ENCODE measurements around the gene ZBTB6.

ZBTB6 gene

DNA sequence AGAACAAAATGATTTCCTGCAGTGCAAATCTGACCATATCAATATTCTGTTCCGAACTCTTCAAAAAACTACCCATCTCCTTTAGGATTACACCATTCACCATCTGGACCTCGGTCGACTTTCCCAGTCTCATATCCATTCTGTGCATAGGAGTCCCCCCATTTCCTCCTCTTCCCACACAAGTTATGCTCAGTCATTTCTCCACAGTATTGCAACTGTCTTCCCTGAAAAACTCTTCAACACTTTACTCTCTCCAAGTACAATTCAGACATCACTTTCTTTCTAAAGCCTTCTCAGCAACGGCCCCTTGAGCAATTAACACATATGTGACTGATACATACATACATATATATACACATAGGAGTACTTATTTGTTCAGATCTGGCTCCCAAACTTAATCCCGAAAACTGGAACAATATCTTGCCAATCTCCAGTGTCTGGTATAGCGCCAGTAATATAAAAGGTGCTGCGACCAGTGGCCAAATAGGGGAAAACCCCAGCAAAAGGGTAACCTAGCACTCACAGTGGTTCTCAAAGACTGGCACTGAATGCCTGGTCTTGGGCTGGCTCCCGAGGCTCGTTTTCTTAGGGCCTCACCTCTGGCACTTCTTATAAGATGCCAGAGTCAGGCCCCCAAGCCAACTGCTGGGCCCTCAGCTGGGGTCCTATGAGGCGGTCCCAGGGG lies 17.6 kb upstream of the ZBTB6 start:
- TF ChIP-seq, protein P1, sequence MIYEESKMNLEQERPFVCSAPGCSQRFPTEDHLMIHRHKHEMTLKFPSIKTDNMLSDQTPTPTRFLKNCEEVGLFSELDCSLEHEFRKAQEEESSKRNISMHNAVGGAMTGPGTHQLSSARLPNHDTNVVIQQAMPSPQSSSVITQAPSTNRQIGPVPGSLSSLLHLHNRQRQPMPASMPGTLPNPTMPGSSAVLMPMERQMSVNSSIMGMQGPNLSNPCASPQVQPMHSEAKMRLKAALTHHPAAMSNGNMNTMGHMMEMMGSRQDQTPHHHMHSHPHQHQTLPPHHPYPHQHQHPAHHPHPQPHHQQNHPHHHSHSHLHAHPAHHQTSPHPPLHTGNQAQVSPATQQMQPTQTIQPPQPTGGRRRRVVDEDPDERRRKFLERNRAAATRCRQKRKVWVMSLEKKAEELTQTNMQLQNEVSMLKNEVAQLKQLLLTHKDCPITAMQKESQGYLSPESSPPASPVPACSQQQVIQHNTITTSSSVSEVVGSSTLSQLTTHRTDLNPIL (CRISPR knock-in tag; IDR thresholded peaks at IDR 0.05; ENCODE audit: low read depth), result no peak
- no peak for TF ChIP-seq ZNF8 (CRISPR knock-in tag; IDR thresholded peaks at IDR 0.05)
- TF ChIP-seq, protein P2, sequence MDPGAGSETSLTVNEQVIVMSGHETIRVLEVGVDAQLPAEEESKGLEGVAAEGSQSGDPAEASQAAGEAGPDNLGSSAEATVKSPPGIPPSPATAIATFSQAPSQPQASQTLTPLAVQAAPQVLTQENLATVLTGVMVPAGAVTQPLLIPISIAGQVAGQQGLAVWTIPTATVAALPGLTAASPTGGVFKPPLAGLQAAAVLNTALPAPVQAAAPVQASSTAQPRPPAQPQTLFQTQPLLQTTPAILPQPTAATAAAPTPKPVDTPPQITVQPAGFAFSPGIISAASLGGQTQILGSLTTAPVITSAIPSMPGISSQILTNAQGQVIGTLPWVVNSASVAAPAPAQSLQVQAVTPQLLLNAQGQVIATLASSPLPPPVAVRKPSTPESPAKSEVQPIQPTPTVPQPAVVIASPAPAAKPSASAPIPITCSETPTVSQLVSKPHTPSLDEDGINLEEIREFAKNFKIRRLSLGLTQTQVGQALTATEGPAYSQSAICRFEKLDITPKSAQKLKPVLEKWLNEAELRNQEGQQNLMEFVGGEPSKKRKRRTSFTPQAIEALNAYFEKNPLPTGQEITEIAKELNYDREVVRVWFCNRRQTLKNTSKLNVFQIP (CRISPR knock-in tag; IDR thresholded peaks at IDR 0.05; ENCODE audit: borderline replicate concordance, low read depth), result no peak
- no peak for TF ChIP-seq ZC3H10 (CRISPR knock-in tag; IDR thresholded peaks at IDR 0.05)
- no peak for TF ChIP-seq ISL1 (CRISPR knock-in tag; IDR thresholded peaks at IDR 0.05)
- TF ChIP-seq, protein P3, sequence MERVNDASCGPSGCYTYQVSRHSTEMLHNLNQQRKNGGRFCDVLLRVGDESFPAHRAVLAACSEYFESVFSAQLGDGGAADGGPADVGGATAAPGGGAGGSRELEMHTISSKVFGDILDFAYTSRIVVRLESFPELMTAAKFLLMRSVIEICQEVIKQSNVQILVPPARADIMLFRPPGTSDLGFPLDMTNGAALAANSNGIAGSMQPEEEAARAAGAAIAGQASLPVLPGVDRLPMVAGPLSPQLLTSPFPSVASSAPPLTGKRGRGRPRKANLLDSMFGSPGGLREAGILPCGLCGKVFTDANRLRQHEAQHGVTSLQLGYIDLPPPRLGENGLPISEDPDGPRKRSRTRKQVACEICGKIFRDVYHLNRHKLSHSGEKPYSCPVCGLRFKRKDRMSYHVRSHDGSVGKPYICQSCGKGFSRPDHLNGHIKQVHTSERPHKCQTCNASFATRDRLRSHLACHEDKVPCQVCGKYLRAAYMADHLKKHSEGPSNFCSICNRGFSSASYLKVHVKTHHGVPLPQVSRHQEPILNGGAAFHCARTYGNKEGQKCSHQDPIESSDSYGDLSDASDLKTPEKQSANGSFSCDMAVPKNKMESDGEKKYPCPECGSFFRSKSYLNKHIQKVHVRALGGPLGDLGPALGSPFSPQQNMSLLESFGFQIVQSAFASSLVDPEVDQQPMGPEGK (CRISPR knock-in tag; IDR thresholded peaks at IDR 0.05; ENCODE audit: borderline replicate concordance), result no peak
- no peak for TF ChIP-seq ZNF565 (CRISPR knock-in tag; conservative IDR thresholded peaks at IDR 0.05; ENCODE audit: low read depth)
- no peak for TF ChIP-seq GLIS3 (CRISPR knock-in tag; IDR thresholded peaks at IDR 0.05)
- no peak for TF ChIP-seq ARNTL (CRISPR knock-in tag; IDR thresholded peaks at IDR 0.05; ENCODE audit: borderline replicate concordance, low read depth)
- no peak for ATAC-seq

DNA sequence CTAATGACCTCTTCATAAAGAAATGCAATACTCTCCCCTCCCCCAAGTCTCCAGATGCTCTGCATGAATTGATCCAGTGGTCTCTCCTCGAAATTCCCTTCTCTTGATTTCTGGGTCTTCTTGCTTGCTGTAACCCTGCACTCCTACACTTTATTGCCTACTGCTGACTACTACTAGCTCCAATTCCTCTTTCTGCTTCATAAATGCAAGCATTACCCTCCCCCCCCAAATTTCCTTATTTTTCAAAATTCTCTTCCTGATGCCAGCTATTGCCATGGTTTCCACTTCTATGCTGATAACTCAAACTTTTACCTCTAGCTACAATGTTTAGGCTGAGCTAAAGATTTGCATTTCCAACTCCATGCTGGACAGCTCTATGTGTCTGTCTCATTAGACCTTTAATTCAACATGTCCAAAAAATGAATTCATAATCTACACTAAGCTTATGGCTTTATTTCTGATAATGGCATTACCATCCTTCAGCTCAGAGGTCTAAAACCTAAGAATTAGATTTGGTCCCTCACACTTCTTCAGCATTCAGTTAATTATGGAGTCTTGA lies 16.8 kb upstream of the ZBTB6 start:
- no peak for ATAC-seq
- TF ChIP-seq ZFP30 (CRISPR knock-in tag; IDR thresholded peaks at IDR 0.05), result no peak
- TF ChIP-seq, protein P2 (CRISPR knock-in tag; IDR thresholded peaks at IDR 0.05; ENCODE audit: borderline replicate concordance, low read depth), result no peak
- TF ChIP-seq ZNF70 (CRISPR knock-in tag; IDR thresholded peaks at IDR 0.05), result no peak
- no peak for TF ChIP-seq SNAI2 (CRISPR knock-in tag; IDR thresholded peaks at IDR 0.05)
- TF ChIP-seq RARB (CRISPR knock-in tag; IDR thresholded peaks at IDR 0.05), result no peak
- TF ChIP-seq TOX (CRISPR knock-in tag; IDR thresholded peaks at IDR 0.05; ENCODE audit: borderline replicate concordance), result no peak
- TF ChIP-seq, protein P1 (CRISPR knock-in tag; IDR thresholded peaks at IDR 0.05; ENCODE audit: low read depth), result no peak
- TF ChIP-seq, protein P3 (CRISPR knock-in tag; IDR thresholded peaks at IDR 0.05; ENCODE audit: borderline replicate concordance), result no peak
- TF ChIP-seq ZNF565 (CRISPR knock-in tag; conservative IDR thresholded peaks at IDR 0.05; ENCODE audit: low read depth), result no peak
- TF ChIP-seq, protein P4, sequence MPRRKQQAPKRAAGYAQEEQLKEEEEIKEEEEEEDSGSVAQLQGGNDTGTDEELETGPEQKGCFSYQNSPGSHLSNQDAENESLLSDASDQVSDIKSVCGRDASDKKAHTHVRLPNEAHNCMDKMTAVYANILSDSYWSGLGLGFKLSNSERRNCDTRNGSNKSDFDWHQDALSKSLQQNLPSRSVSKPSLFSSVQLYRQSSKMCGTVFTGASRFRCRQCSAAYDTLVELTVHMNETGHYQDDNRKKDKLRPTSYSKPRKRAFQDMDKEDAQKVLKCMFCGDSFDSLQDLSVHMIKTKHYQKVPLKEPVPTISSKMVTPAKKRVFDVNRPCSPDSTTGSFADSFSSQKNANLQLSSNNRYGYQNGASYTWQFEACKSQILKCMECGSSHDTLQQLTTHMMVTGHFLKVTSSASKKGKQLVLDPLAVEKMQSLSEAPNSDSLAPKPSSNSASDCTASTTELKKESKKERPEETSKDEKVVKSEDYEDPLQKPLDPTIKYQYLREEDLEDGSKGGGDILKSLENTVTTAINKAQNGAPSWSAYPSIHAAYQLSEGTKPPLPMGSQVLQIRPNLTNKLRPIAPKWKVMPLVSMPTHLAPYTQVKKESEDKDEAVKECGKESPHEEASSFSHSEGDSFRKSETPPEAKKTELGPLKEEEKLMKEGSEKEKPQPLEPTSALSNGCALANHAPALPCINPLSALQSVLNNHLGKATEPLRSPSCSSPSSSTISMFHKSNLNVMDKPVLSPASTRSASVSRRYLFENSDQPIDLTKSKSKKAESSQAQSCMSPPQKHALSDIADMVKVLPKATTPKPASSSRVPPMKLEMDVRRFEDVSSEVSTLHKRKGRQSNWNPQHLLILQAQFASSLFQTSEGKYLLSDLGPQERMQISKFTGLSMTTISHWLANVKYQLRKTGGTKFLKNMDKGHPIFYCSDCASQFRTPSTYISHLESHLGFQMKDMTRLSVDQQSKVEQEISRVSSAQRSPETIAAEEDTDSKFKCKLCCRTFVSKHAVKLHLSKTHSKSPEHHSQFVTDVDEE (CRISPR knock-in tag; IDR thresholded peaks at IDR 0.05), result no peak
- no peak for TF ChIP-seq ESRRG (CRISPR knock-in tag; IDR thresholded peaks at IDR 0.05)
- no peak for TF ChIP-seq TCF4 (CRISPR knock-in tag; IDR thresholded peaks at IDR 0.05; ENCODE audit: borderline replicate concordance)
- TF ChIP-seq ARNTL (CRISPR knock-in tag; IDR thresholded peaks at IDR 0.05; ENCODE audit: borderline replicate concordance, low read depth), result no peak
- no peak for TF ChIP-seq ZC3H10 (CRISPR knock-in tag; IDR thresholded peaks at IDR 0.05)
- TF ChIP-seq PPARA (CRISPR knock-in tag; IDR thresholded peaks at IDR 0.05; ENCODE audit: borderline replicate concordance), result no peak
- TF ChIP-seq ZFP3 (CRISPR knock-in tag; IDR thresholded peaks at IDR 0.05), result no peak

Data from SK-N-SH treated with all-trans-retinoic acid at 6 μM for 48 hours (cell line).